ENCODE data around the gene GATAD2A.

Gene GATAD2A

GRCh38 chr19:19461671-19462622 is 56.5 kb downstream of the GATAD2A start:
- H3K4me3 ChIP-seq (ENCODE audit: low read depth, low read length) = no peak overlapping the region
- DNase-seq (ENCODE audit: low read depth) = peak; percentile 62
- TF ChIP-seq, protein P1, sequence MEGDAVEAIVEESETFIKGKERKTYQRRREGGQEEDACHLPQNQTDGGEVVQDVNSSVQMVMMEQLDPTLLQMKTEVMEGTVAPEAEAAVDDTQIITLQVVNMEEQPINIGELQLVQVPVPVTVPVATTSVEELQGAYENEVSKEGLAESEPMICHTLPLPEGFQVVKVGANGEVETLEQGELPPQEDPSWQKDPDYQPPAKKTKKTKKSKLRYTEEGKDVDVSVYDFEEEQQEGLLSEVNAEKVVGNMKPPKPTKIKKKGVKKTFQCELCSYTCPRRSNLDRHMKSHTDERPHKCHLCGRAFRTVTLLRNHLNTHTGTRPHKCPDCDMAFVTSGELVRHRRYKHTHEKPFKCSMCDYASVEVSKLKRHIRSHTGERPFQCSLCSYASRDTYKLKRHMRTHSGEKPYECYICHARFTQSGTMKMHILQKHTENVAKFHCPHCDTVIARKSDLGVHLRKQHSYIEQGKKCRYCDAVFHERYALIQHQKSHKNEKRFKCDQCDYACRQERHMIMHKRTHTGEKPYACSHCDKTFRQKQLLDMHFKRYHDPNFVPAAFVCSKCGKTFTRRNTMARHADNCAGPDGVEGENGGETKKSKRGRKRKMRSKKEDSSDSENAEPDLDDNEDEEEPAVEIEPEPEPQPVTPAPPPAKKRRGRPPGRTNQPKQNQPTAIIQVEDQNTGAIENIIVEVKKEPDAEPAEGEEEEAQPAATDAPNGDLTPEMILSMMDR (conservative IDR thresholded peaks at IDR 0.05; ENCODE audit: low read depth, low read length) = no peak

- no peak overlapping the region for H3K4me3 ChIP-seq (ENCODE audit: low read depth, low read length)
- TF ChIP-seq, protein P1 (conservative IDR thresholded peaks at IDR 0.05; ENCODE audit: low read depth, low read length) = no peak
- peak; percentile 71 for DNase-seq (ENCODE audit: low read depth)
Observed at GRCh38 chr19:19463348-19464117, 58.1 kb downstream of the GATAD2A start.

- DNase-seq (ENCODE audit: low read depth) = peak; percentile 85
- H3K4me3 ChIP-seq (ENCODE audit: low read depth, low read length) = no peak overlapping the region
- TF ChIP-seq, protein P1 (conservative IDR thresholded peaks at IDR 0.05; ENCODE audit: low read depth, low read length) = no peak
Observed at GRCh38 chr19:19464339-19465098, 59.0 kb downstream of the GATAD2A start.

- no peak overlapping the region for H3K4me3 ChIP-seq (ENCODE audit: low read depth, low read length)
- TF ChIP-seq, protein P1 (conservative IDR thresholded peaks at IDR 0.05; ENCODE audit: low read depth, low read length) = no peak
- no peak for DNase-seq (ENCODE audit: low read depth)
Observed at GRCh38 chr19:19465436-19466070, 60.1 kb downstream of the GATAD2A start.

DNA sequence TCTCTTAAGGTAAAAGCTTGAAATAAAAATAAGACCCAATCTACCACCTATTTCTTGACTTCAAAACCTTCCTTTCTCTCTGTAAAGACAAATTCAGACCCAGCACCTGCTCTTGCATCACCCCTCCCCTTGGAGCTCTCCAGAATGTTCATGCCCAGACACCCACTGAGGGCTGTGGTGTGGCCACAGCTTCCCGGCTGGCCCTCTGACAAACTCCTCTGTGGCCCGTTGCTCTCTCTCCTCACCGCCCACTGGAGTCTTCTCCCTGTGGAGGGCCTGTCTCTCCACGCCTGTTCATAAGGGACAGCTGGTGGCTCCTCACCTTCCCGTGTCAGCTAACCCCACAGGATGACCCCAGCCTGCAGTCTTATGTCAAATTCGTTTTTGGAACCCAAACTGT is 60.7 kb downstream of the GATAD2A start:
- TF ChIP-seq, protein P1 (conservative IDR thresholded peaks at IDR 0.05; ENCODE audit: low read depth, low read length) = no peak
- no peak for DNase-seq (ENCODE audit: low read depth)
- no peak overlapping the region for H3K4me3 ChIP-seq (ENCODE audit: low read depth, low read length)

- no peak for DNase-seq (ENCODE audit: low read depth)
- H3K4me3 ChIP-seq (ENCODE audit: low read depth, low read length) = no peak overlapping the region
- TF ChIP-seq, protein P1 (conservative IDR thresholded peaks at IDR 0.05; ENCODE audit: low read depth, low read length) = no peak
Observed at GRCh38 chr19:19468424-19469050, 63.1 kb downstream of the GATAD2A start.

Measured in choroid plexus epithelial cell (primary cell).